IPS-15b (cell line): ENCODE results near the gene RNPC3.
"Not testable (repeated sequence)": the region's sequence is repeated elsewhere in the genome, so short reads cannot be mapped to it uniquely, and the experiment has no call there.

Experiments used
- H3K27me3 ChIP-seq: one replicate; pipeline ENCODE4 v1.6.1; 2013; ENCODE audit warnings: low read length; ENCODE audit not compliant: control insufficient read depth, insufficient read depth
- H3K36me3 ChIP-seq: one replicate; pipeline ENCODE4 v1.6.1; 2013; ENCODE audit warnings: low read length; ENCODE audit not compliant: control insufficient read depth, insufficient read depth
- H3K4me1 ChIP-seq: one replicate; pipeline ENCODE4 v1.6.1; 2013; ENCODE audit warnings: mild to moderate bottlenecking, low read length; ENCODE audit not compliant: control insufficient read depth, insufficient read depth
- H3K4me3 ChIP-seq: one replicate; pipeline ENCODE4 v1.5.1; 2013; ENCODE audit warnings: low read depth, low read length
- H3K9ac ChIP-seq: one replicate; pipeline ENCODE4 v1.6.1; 2013; ENCODE audit warnings: low read depth, mild to moderate bottlenecking, low read length
- H3K9me3 ChIP-seq: one replicate; pipeline ENCODE4 v1.6.1; 2013; ENCODE audit warnings: mild to moderate bottlenecking, low read length; ENCODE audit not compliant: control insufficient read depth, insufficient read depth

RNPC3 gene

GRCh38 chr1:103561643-103562395 lies 36.3 kb downstream of the RNPC3 start:
- H3K27me3 ChIP-seq, result no peaks in the 10 kb centered on the region
- no peaks in the 10 kb centered on the region for H3K36me3 ChIP-seq
- H3K4me3 ChIP-seq, result no peak overlapping the region
- no peaks in the 10 kb centered on the region for H3K4me1 ChIP-seq
- no peak overlapping the region for H3K9ac ChIP-seq
- H3K9me3 ChIP-seq, result no peaks in the 10 kb centered on the region

- Histone ChIP-seq H3K36me3 (no peaks in the 10 kb centered on the region), H3K9me3 (no peaks in the 10 kb centered on the region), H3K9ac (no peak overlapping the region), H3K27me3 (no peaks in the 10 kb centered on the region), H3K4me3 (no peak overlapping the region), H3K4me1 (no peaks in the 10 kb centered on the region)
Observed at GRCh38 chr1:103563056-103563455, 37.6 kb downstream of the RNPC3 start.

- peaks cover 5% of the 10 kb centered on the region for H3K9me3 ChIP-seq
- no peaks in the 10 kb centered on the region for H3K27me3 ChIP-seq
- H3K4me1 ChIP-seq, result no peaks in the 10 kb centered on the region
- no peak overlapping the region for H3K9ac ChIP-seq
- H3K36me3 ChIP-seq, result no peaks in the 10 kb centered on the region
- no peak overlapping the region for H3K4me3 ChIP-seq
Observed at GRCh38 chr1:103569493-103569892, 44.0 kb downstream of the RNPC3 start.

GRCh38 chr1:103571289-103571688 lies 45.8 kb downstream of the RNPC3 start, which contains the start of gene AMY2B:
TSS of gene AMY2B (plus strand) at chr1:103571589. CDS start at chr1:103571603, 14 bp downstream.
- not testable (repeated sequence) for H3K9ac ChIP-seq, H3K4me3 ChIP-seq, H3K27me3 ChIP-seq, H3K9me3 ChIP-seq, H3K4me1 ChIP-seq, H3K36me3 ChIP-seq

GRCh38 chr1:103576065-103576464 lies 50.6 kb downstream of the RNPC3 start:
- H3K27me3 ChIP-seq, result no peaks in the 10 kb centered on the region
- no peak overlapping the region for H3K9ac ChIP-seq
- H3K4me1 ChIP-seq, result no peaks in the 10 kb centered on the region
- no peaks in the 10 kb centered on the region for H3K36me3 ChIP-seq
- no peak overlapping the region for H3K4me3 ChIP-seq
- H3K9me3 ChIP-seq, result no peaks in the 10 kb centered on the region

GRCh38 chr1:103576784-103577183 lies 51.3 kb downstream of the RNPC3 start:
- H3K4me1 ChIP-seq, H3K27me3 ChIP-seq: not testable (repeated sequence)

GRCh38 chr1:103582464-103582863 lies 57.0 kb downstream of the RNPC3 start:
- Histone ChIP-seq H3K4me3 (no peak overlapping the region), H3K4me1 (no peaks in the 10 kb centered on the region), H3K36me3 (no peaks in the 10 kb centered on the region), H3K9ac (no peak overlapping the region), H3K27me3 (no peaks in the 10 kb centered on the region), H3K9me3 (no peaks in the 10 kb centered on the region)

More at GRCh38 chr1:103576784-103577183, 51.3 kb downstream of the RNPC3 start:
- not testable (repeated sequence) for H3K9ac ChIP-seq, H3K4me3 ChIP-seq, H3K9me3 ChIP-seq, H3K36me3 ChIP-seq

- Histone ChIP-seq H3K36me3 (no peaks in the 10 kb centered on the region), H3K4me3 (no peak overlapping the region), H3K27me3 (no peaks in the 10 kb centered on the region), H3K4me1 (no peaks in the 10 kb centered on the region), H3K9ac (no peak overlapping the region), H3K9me3 (peaks cover 3% of the 10 kb centered on the region)
Observed at GRCh38 chr1:103583887-103584286, 58.4 kb downstream of the RNPC3 start.

- Histone ChIP-seq H3K4me3 (no peak overlapping the region), H3K9ac (no peak overlapping the region), H3K4me1 (no peaks in the 10 kb centered on the region), H3K36me3 (no peaks in the 10 kb centered on the region), H3K27me3 (no peaks in the 10 kb centered on the region), H3K9me3 (peaks cover 6% of the 10 kb centered on the region)
Observed at GRCh38 chr1:103584537-103584936, 59.0 kb downstream of the RNPC3 start.

- H3K36me3 ChIP-seq, H3K9me3 ChIP-seq, H3K27me3 ChIP-seq, H3K4me1 ChIP-seq, H3K4me3 ChIP-seq, H3K9ac ChIP-seq: not testable (repeated sequence)
Observed at GRCh38 chr1:103602740-103603139, 77.2 kb downstream of the RNPC3 start.
